Subcutaneous abdominal adipose tissue (tissue), 5 donors: ENCODE measurements around the gene MBD2.

Source experiments
- H3K27ac ChIP-seq: one replicate; pipeline ENCODE4 v1.7.0; 2013; ENCODE audit warnings: low read depth, mild to moderate bottlenecking, inconsistent platforms, low read length, moderate library complexity
- H3K27me3 ChIP-seq, 5 donors: one replicate each; pipeline ENCODE4 v1.7.0; 2013; ENCODE audit warnings: low read length in 5 of 5, inconsistent platforms in 1 of 5; ENCODE audit not compliant: control insufficient read depth in 5 of 5, insufficient read depth in 4 of 5
- H3K36me3 ChIP-seq, 5 donors: one replicate each; pipeline ENCODE4 v1.7.0; 2013; ENCODE audit warnings: low read length in 5 of 5; ENCODE audit not compliant: control insufficient read depth in 5 of 5, insufficient read depth in 5 of 5
- H3K4me1 ChIP-seq, 5 donors: one replicate each; pipeline ENCODE4 v1.7.0; 2013; ENCODE audit warnings: low read length in 5 of 5, mild to moderate bottlenecking in 3 of 5, moderate library complexity in 1 of 5; ENCODE audit not compliant: control insufficient read depth in 5 of 5, insufficient read depth in 5 of 5
- H3K4me3 ChIP-seq, 5 donors: one replicate each; pipeline ENCODE4 v1.7.0; 2013; ENCODE audit warnings: low read length in 5 of 5, low read depth in 1 of 5
- H3K9ac ChIP-seq, 5 donors: one replicate each; pipeline ENCODE4 v1.7.0; 2013; ENCODE audit warnings: low read length in 5 of 5, mild to moderate bottlenecking in 4 of 5, moderate library complexity in 3 of 5
- H3K9me3 ChIP-seq, 5 donors: one replicate each; pipeline ENCODE4 v1.7.0; 2013; ENCODE audit warnings: low read length in 5 of 5; ENCODE audit not compliant: control insufficient read depth in 5 of 5
- donor health status: healthy.
- donor health status: healthy.
- donor health status: healthy.
- donor health status: healthy.
- donor health status: healthy.

Gene MBD2

GRCh38 chr18:54183390-54183789 lies 41.1 kb downstream of the MBD2 start:
- H3K4me3 ChIP-seq: no peak overlapping the region
- H3K27ac ChIP-seq: no peak overlapping the region
- H3K36me3 ChIP-seq: peaks cover 17 to 33% (median 30%) of the 10 kb centered on the region in 5 donors
- H3K9ac ChIP-seq: no peak overlapping the region
- no peaks in the 10 kb centered on the region for H3K27me3 ChIP-seq
- H3K4me1 ChIP-seq: no peaks in the 10 kb centered on the region
- H3K9me3 ChIP-seq: no peaks in the 10 kb centered on the region

- no peaks in the 10 kb centered on the region for H3K27me3 ChIP-seq
- peaks cover 9 to 22% (median 20%) of the 10 kb centered on the region in 5 donors for H3K36me3 ChIP-seq
- no peak overlapping the region for H3K9ac ChIP-seq
- H3K9me3 ChIP-seq: no peaks in the 10 kb centered on the region
- H3K4me1 ChIP-seq: no peaks in the 10 kb centered on the region
- no peak overlapping the region for H3K27ac ChIP-seq
- no peak overlapping the region for H3K4me3 ChIP-seq
These were observed 42.4 kb downstream of the MBD2 start for GRCh38 chr18:54181856-54182602.

GRCh38 chr18:54173980-54174630 lies 50.4 kb downstream of the MBD2 start:
- Histone ChIP-seq H3K9me3 (no peaks in the 10 kb centered on the region), H3K27me3 (no peaks in the 10 kb centered on the region), H3K27ac (no peak overlapping the region), H3K4me3 (no peak overlapping the region), H3K4me1 (peaks cover 0 to 1% (median 0%) of the 10 kb centered on the region in 5 donors), H3K9ac (no peak overlapping the region), H3K36me3 (peaks cover 2 to 34% (median 8%) of the 10 kb centered on the region in 5 donors)

GRCh38 chr18:54173250-54173649 lies 51.2 kb downstream of the MBD2 start:
- no peak overlapping the region for H3K27ac ChIP-seq
- H3K4me1 ChIP-seq: peaks cover 0 to 4% (median 0%) of the 10 kb centered on the region in 5 donors
- H3K4me3 ChIP-seq: no peak overlapping the region
- no peaks in the 10 kb centered on the region for H3K27me3 ChIP-seq
- no peak overlapping the region for H3K9ac ChIP-seq
- H3K36me3 ChIP-seq: peaks cover 2 to 38% (median 8%) of the 10 kb centered on the region in 5 donors
- H3K9me3 ChIP-seq: no peaks in the 10 kb centered on the region

- no peak overlapping the region for H3K4me3 ChIP-seq
- H3K36me3 ChIP-seq: peaks cover 8 to 53% (median 24%) of the 10 kb centered on the region in 5 donors
- H3K9ac ChIP-seq: no peak overlapping the region
- peaks cover 0 to 4% (median 0%) of the 10 kb centered on the region in 5 donors for H3K4me1 ChIP-seq
- no peaks in the 10 kb centered on the region for H3K9me3 ChIP-seq
- H3K27ac ChIP-seq: no peak overlapping the region
- no peaks in the 10 kb centered on the region for H3K27me3 ChIP-seq
These were observed 54.8 kb downstream of the MBD2 start for GRCh38 chr18:54169431-54170403.

GRCh38 chr18:54165450-54165849 lies 59.0 kb downstream of the MBD2 start:
- H3K27ac ChIP-seq: no peak overlapping the region
- H3K9me3 ChIP-seq: no peaks in the 10 kb centered on the region
- H3K4me3 ChIP-seq: no peak overlapping the region
- H3K27me3 ChIP-seq: no peaks in the 10 kb centered on the region
- peaks cover 35 to 52% (median 47%) of the 10 kb centered on the region in 5 donors for H3K36me3 ChIP-seq
- peaks cover 0 to 11% (median 8%) of the 10 kb centered on the region in 5 donors for H3K4me1 ChIP-seq
- H3K9ac ChIP-seq: no peak overlapping the region

GRCh38 chr18:54163453-54163852 lies 61.0 kb downstream of the MBD2 start:
- no peak overlapping the region for H3K4me3 ChIP-seq
- no peak overlapping the region for H3K27ac ChIP-seq
- no peaks in the 10 kb centered on the region for H3K9me3 ChIP-seq
- no peak overlapping the region for H3K9ac ChIP-seq
- no peaks in the 10 kb centered on the region for H3K27me3 ChIP-seq
- H3K36me3 ChIP-seq: peaks cover 52 to 65% (median 55%) of the 10 kb centered on the region in 5 donors
- H3K4me1 ChIP-seq: peaks cover 0 to 15% (median 11%) of the 10 kb centered on the region in 5 donors

- Histone ChIP-seq H3K4me3 (no peak overlapping the region), H3K27me3 (no peaks in the 10 kb centered on the region), H3K9me3 (no peaks in the 10 kb centered on the region), H3K4me1 (peaks cover 0 to 18% (median 11%) of the 10 kb centered on the region in 5 donors), H3K27ac (no peak overlapping the region), H3K9ac (no peak overlapping the region), H3K36me3 (peaks cover 52 to 75% (median 64%) of the 10 kb centered on the region in 5 donors)
These were observed 62.0 kb downstream of the MBD2 start for GRCh38 chr18:54162431-54162830.

GRCh38 chr18:54161267-54161666 lies 63.2 kb downstream of the MBD2 start:
- no peak overlapping the region for H3K9ac ChIP-seq
- peaks cover 0 to 18% (median 11%) of the 10 kb centered on the region in 5 donors for H3K4me1 ChIP-seq
- H3K4me3 ChIP-seq: no peak overlapping the region
- H3K36me3 ChIP-seq: peaks cover 47 to 83% (median 73%) of the 10 kb centered on the region in 5 donors
- no peaks in the 10 kb centered on the region for H3K27me3 ChIP-seq
- no peak overlapping the region for H3K27ac ChIP-seq
- H3K9me3 ChIP-seq: no peaks in the 10 kb centered on the region
